Gastroesophageal sphincter (tissue), 3 donors: ENCODE results near the gene PRKG1.

Source experiments
- CTCF ChIP-seq, 4 experiments: fragments of 200-600 bp in 2 of 4; fragments of 450-650 bp in 2 of 4; sonication (generic) in 1 of 4; IDR thresholded peaks; one replicate each; pipeline ENCODE4 v1.5.1; 2017 to 2019; ENCODE audit warnings: antibody characterized with exemption in 4 of 4, mild to moderate bottlenecking in 2 of 4, moderate library complexity in 2 of 4
- EP300 ChIP-seq: sonication (generic); formaldehyde crosslinking; IDR thresholded peaks from one replicate; pipeline ENCODE4 v1.6.1; 2017; ENCODE audit warnings: antibody characterized with exemption, mild to moderate bottlenecking
- POLR2A ChIP-seq, 2 donors: fragments of 450-650 bp; IDR thresholded peaks; one replicate each; pipeline ENCODE4 v1.6.1; 2017; ENCODE audit warnings: antibody characterized with exemption in 2 of 2, mild to moderate bottlenecking in 2 of 2, moderate library complexity in 1 of 2
- POLR2AphosphoS5 ChIP-seq: sonication (generic); formaldehyde crosslinking; IDR thresholded peaks from one replicate; pipeline ENCODE4 v1.6.1; 2017; ENCODE audit warnings: antibody characterized with exemption

- no peak for TF ChIP-seq POLR2AphosphoS5
- no peak for TF ChIP-seq CTCF (IDR thresholded peaks at IDR 0.05)
- TF ChIP-seq POLR2A (IDR thresholded peaks at IDR 0.05): no peak
- TF ChIP-seq EP300: no peak
These were observed 38.9 kb upstream of the PRKG1 start for GRCh38 chr10:51035344-51035743.
